Measurements from ENCODE around the gene XYLT1.

GRCh38 chr16:17440131-17440530, 30.6 kb downstream of the XYLT1 start:
- TF ChIP-seq USF1 (CRISPR knock-in tag; IDR thresholded peaks at IDR 0.05), result no peak
- no peak for TF ChIP-seq CTCF (IDR thresholded peaks at IDR 0.05 in 2 of 3, conservative IDR thresholded peaks at IDR 0.05 in 1 of 3; ENCODE audit: insufficient read depth in 2 of 3, low read depth in 1 of 3, low read length in 3 of 3)
- TF ChIP-seq MAX (CRISPR knock-in tag; IDR thresholded peaks at IDR 0.05), result no peak
- TF ChIP-seq ZNF212 (CRISPR knock-in tag; IDR thresholded peaks at IDR 0.05), result no peak
- TF ChIP-seq TBP (optimal IDR thresholded peaks at IDR 0.05; ENCODE audit: low read depth, low read length), result no peak

Measured in K562 (cell line).